ENCODE results near the gene LAD1. TPM values are rescaled to one million over a fixed set of nuclear protein-coding genes. Genes with fewer than 3 reads are reported as not detected.

The LAD1 gene
- total and polyA plus RNA-seq, 2 of the 4 experiments (the other 2 are of a cell fraction): under 0.01 to 0.07 TPM

DNA sequence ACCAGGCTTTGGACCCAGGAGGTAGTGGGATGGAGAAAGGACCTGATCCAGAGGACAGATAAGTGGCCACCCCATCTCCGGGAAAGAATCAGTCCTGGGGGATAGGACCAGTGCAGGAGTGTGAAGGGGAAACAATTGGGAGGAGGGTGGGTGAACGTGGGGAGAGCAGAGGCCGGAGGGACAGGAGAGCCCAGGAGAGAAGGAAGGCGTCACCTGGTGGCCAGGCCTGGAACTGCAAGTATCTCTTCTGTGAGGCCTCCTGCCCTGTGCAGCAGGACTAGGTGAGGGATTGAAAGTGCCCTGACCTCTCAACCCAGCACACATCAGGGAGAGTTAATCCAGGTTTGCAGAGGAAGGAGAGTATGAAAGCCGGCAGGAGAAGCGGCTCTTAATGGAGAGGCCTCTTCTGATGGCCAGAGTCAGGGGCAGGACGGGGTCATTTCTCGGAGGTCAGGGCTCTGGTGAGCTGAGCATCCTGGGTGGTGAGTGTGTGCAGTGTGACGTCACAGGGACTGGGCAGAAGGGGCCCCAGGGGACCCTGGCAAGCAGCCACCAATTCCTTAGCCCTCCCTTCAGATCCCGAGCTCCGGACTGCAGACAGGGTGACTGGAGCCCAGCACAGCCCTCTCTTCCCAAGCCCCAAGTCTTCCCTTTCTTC, 9.2 kb upstream of the LAD1 start:
- H3K23ac ChIP-seq (ENCODE audit: low read depth, low read length): no peak overlapping the region
- no peak overlapping the region for H3K4ac ChIP-seq (ENCODE audit: low read depth, low read length)
- peaks cover 58% of the 10 kb centered on the region for H3K27me3 ChIP-seq (ENCODE audit: control insufficient read depth, insufficient read depth, low read length)
- no peak overlapping the region for H3K14ac ChIP-seq (replicated peaks; ENCODE audit: low read depth, low read length)
- H3K79me1 ChIP-seq (ENCODE audit: low read depth in 1 of 2, low read length in 2 of 2): no peaks in the 10 kb centered on the region
- H3K4me2 ChIP-seq (ENCODE audit: low read depth, low read length): no peak overlapping the region
- H3K9me1 ChIP-seq (ENCODE audit: insufficient read depth, low read length): no peaks in the 10 kb centered on the region
- H2BK120ac ChIP-seq (ENCODE audit: low read depth, low read length): no peak overlapping the region
- CTCF ChIA-PET: interaction anchor here (0.8 to 1.5 kb wide), 3 partner anchors 24 to 61 kb away, joined by 3 to 8 read pairs (median 3); no protein-coding TSS in a partner anchor
- H3K9me3 ChIP-seq (ENCODE audit: control insufficient read depth, insufficient read depth, low read length): no peaks in the 10 kb centered on the region
- no peak overlapping the region for H2AK5ac ChIP-seq (ENCODE audit: low read depth, low read length)
- TF ChIP-seq RAD21 (IDR thresholded peaks at IDR 0.05; ENCODE audit: low read length) (peak; percentile 85), RCOR1 (IDR thresholded peaks at IDR 0.05; ENCODE audit: insufficient replicate concordance, low read length) (no peak), SMC3 (IDR thresholded peaks at IDR 0.05; ENCODE audit: low read depth, low read length) (peak; percentile 90)
- TF ChIP-seq, protein P1, sequence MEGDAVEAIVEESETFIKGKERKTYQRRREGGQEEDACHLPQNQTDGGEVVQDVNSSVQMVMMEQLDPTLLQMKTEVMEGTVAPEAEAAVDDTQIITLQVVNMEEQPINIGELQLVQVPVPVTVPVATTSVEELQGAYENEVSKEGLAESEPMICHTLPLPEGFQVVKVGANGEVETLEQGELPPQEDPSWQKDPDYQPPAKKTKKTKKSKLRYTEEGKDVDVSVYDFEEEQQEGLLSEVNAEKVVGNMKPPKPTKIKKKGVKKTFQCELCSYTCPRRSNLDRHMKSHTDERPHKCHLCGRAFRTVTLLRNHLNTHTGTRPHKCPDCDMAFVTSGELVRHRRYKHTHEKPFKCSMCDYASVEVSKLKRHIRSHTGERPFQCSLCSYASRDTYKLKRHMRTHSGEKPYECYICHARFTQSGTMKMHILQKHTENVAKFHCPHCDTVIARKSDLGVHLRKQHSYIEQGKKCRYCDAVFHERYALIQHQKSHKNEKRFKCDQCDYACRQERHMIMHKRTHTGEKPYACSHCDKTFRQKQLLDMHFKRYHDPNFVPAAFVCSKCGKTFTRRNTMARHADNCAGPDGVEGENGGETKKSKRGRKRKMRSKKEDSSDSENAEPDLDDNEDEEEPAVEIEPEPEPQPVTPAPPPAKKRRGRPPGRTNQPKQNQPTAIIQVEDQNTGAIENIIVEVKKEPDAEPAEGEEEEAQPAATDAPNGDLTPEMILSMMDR (conservative IDR thresholded peaks at IDR 0.05; ENCODE audit: low read depth, low read length): peak; percentile 87
- no peaks in the 10 kb centered on the region for H3K4me1 ChIP-seq (ENCODE audit: control insufficient read depth, insufficient read depth, low read length)
- peak overlapping the region; percentile 81 for H2AK9ac ChIP-seq (replicated peaks; ENCODE audit: low read depth, low read length, poor library complexity)
- BruUV-seq (replicated peaks): no TSS peak
- H3K4me3 ChIP-seq (ENCODE audit: insufficient read depth, low read depth, low read length): no peak overlapping the region
- H4K8ac ChIP-seq (ENCODE audit: low read depth in 2 of 2, low read length in 2 of 2): no peak overlapping the region
- no peak overlapping the region for H3K27ac ChIP-seq (ENCODE audit: insufficient read depth, low read length)
- dilution Hi-C loops (cut with HindIII; ENCODE audit: low sequenced_read_pairs, unreplicated experiment) (no loop called here), in situ Hi-C loops (cut with MboI; ENCODE audit: low sequenced_read_pairs) (no loop called here), intact Hi-C loops (cut with micrococcal nuclease) (loop anchor here (1.0 to 5.0 kb wide), 3 partner anchors 60 to 436 kb away; no protein-coding TSS in a partner anchor)
- no peaks in the 10 kb centered on the region for H4K20me1 ChIP-seq (ENCODE audit: insufficient read depth, low read length)
- peak overlapping the region; percentile 83 for H2AFZ ChIP-seq (replicated peaks; ENCODE audit: low read length, poor library complexity)
- no peak overlapping the region for H3K56ac ChIP-seq (ENCODE audit: extremely low read depth, insufficient read depth, low read length)
- DNase-seq (peak; percentile 68), ATAC-seq (ENCODE audit: low read depth) (peak; percentile 99)
- POLR2A ChIA-PET (ENCODE audit: unreplicated experiment): no interaction called here
- H3K36me3 ChIP-seq (ENCODE audit: control insufficient read depth, insufficient read depth, low read length): no peaks in the 10 kb centered on the region
- no peak overlapping the region for H2BK20ac ChIP-seq (ENCODE audit: low read depth, low read length)
- no peak overlapping the region for H4K5ac ChIP-seq (ENCODE audit: low read depth, low read length)
- no peak overlapping the region for H2BK5ac ChIP-seq (ENCODE audit: low read depth, low read length, poor library complexity, severe bottlenecking)
- no peak overlapping the region for H4K91ac ChIP-seq (ENCODE audit: insufficient read depth, low read depth, low read length)
- no peak overlapping the region for H3K18ac ChIP-seq (ENCODE audit: low read depth, low read length)
- no peak overlapping the region for H3K9ac ChIP-seq (ENCODE audit: low read depth, low read length)
- H2BK15ac ChIP-seq (ENCODE audit: low read depth, low read length): no peak overlapping the region
- no CpG with 5 or more reads among the region's 11 CpGs for WGBS, 2 experiments (ENCODE audit: extremely low coverage in 2 of 2, insufficient read length in 1 of 2)
